ENCODE data around the gene STRADB. TPM values are rescaled to one million over a fixed set of nuclear protein-coding genes. Genes with fewer than 3 reads are reported as not detected.

Gene STRADB
- total RNA-seq, 1 donor = 43.1 TPM

GRCh38 chr2:201450954-201451291, 617 bp upstream of the STRADB start:
- H3K4me2 ChIP-seq (ENCODE audit: insufficient read depth, low read length) = peak overlapping the region; percentile 67
- H3K27me3 ChIP-seq (ENCODE audit: insufficient read depth, low read length) = no peaks in the 10 kb centered on the region
- H3K79me2 ChIP-seq (ENCODE audit: insufficient read depth, low read length) = peaks cover 72% of the 10 kb centered on the region
- H3K36me3 ChIP-seq (ENCODE audit: insufficient read depth, low read length) = peaks cover 19% of the 10 kb centered on the region
- TF ChIP-seq, protein P1, sequence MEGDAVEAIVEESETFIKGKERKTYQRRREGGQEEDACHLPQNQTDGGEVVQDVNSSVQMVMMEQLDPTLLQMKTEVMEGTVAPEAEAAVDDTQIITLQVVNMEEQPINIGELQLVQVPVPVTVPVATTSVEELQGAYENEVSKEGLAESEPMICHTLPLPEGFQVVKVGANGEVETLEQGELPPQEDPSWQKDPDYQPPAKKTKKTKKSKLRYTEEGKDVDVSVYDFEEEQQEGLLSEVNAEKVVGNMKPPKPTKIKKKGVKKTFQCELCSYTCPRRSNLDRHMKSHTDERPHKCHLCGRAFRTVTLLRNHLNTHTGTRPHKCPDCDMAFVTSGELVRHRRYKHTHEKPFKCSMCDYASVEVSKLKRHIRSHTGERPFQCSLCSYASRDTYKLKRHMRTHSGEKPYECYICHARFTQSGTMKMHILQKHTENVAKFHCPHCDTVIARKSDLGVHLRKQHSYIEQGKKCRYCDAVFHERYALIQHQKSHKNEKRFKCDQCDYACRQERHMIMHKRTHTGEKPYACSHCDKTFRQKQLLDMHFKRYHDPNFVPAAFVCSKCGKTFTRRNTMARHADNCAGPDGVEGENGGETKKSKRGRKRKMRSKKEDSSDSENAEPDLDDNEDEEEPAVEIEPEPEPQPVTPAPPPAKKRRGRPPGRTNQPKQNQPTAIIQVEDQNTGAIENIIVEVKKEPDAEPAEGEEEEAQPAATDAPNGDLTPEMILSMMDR (IDR thresholded peaks at IDR 0.05; ENCODE audit: extremely low read depth, low read depth, low read length) = no peak
- no peaks in the 10 kb centered on the region for H3K9me3 ChIP-seq (ENCODE audit: low read depth, low read length)
- peaks cover 8% of the 10 kb centered on the region for H3K4me1 ChIP-seq (ENCODE audit: insufficient read depth, low read length)
- peak overlapping the region; percentile 97 for H2AFZ ChIP-seq (ENCODE audit: low read length)
- peak overlapping the region; percentile 98 for H3K4me3 ChIP-seq (ENCODE audit: insufficient read depth, low read length)
- peak overlapping the region; percentile 86 for H3K27ac ChIP-seq (ENCODE audit: low read depth, low read length)
- peaks cover 9% of the 10 kb centered on the region for H4K20me1 ChIP-seq (ENCODE audit: insufficient read depth, low read length)
- peak; percentile 78 for DNase-seq (ENCODE audit: insufficient read length, low spot score, missing footprints)

- H3K36me3 ChIP-seq (ENCODE audit: insufficient read depth, low read length) = peaks cover 28% of the 10 kb centered on the region
- TF ChIP-seq, protein P1 (IDR thresholded peaks at IDR 0.05; ENCODE audit: extremely low read depth, low read depth, low read length) = no peak
- peak; percentile 68 for DNase-seq (ENCODE audit: insufficient read length, low spot score, missing footprints)
- H3K27ac ChIP-seq (ENCODE audit: low read depth, low read length) = peak overlapping the region; percentile 86
- H3K4me1 ChIP-seq (ENCODE audit: insufficient read depth, low read length) = peaks cover 8% of the 10 kb centered on the region
- H2AFZ ChIP-seq (ENCODE audit: low read length) = peak overlapping the region; percentile 74
- no peaks in the 10 kb centered on the region for H3K9me3 ChIP-seq (ENCODE audit: low read depth, low read length)
- H3K4me3 ChIP-seq (ENCODE audit: insufficient read depth, low read length) = peak overlapping the region; percentile 98
- H3K27me3 ChIP-seq (ENCODE audit: insufficient read depth, low read length) = no peaks in the 10 kb centered on the region
- H3K79me2 ChIP-seq (ENCODE audit: insufficient read depth, low read length) = peaks cover 58% of the 10 kb centered on the region
- peaks cover 9% of the 10 kb centered on the region for H4K20me1 ChIP-seq (ENCODE audit: insufficient read depth, low read length)
- H3K4me2 ChIP-seq (ENCODE audit: insufficient read depth, low read length) = peak overlapping the region; percentile 81
Observed at GRCh38 chr2:201452058-201452921, 750 bp downstream of the STRADB start.

GRCh38 chr2:201452922-201453643, 1.5 kb downstream of the STRADB start:
- H3K4me3 ChIP-seq (ENCODE audit: insufficient read depth, low read length) = peak overlapping the region; percentile 98

More at GRCh38 chr2:201452922-201453643, 1.5 kb downstream of the STRADB start:
- Histone ChIP-seq H2AFZ (ENCODE audit: low read length) (no peak overlapping the region), H4K20me1 (ENCODE audit: insufficient read depth, low read length) (peaks cover under 1% of the 10 kb centered on the region), H3K27ac (ENCODE audit: low read depth, low read length) (no peak overlapping the region), H3K4me2 (ENCODE audit: insufficient read depth, low read length) (peak overlapping the region; percentile 81), H3K9me3 (ENCODE audit: low read depth, low read length) (no peaks in the 10 kb centered on the region), H3K79me2 (ENCODE audit: insufficient read depth, low read length) (peaks cover 50% of the 10 kb centered on the region), H3K4me1 (ENCODE audit: insufficient read depth, low read length) (peaks cover 8% of the 10 kb centered on the region), H3K36me3 (ENCODE audit: insufficient read depth, low read length) (peaks cover 24% of the 10 kb centered on the region), H3K27me3 (ENCODE audit: insufficient read depth, low read length) (no peaks in the 10 kb centered on the region)
- peak; percentile 45 for DNase-seq (ENCODE audit: insufficient read length, low spot score, missing footprints)
- TF ChIP-seq, protein P1 (IDR thresholded peaks at IDR 0.05; ENCODE audit: extremely low read depth, low read depth, low read length) = no peak

Measured in osteoblast (primary cell).